Rectal smooth muscle tissue (tissue), 1 donor: Measurements from ENCODE around the gene GPN1.
"Not testable (repeated sequence)": the region's sequence is repeated elsewhere in the genome, so short reads cannot be mapped to it uniquely, and the experiment has no call there.

Experiments
- H3K27ac ChIP-seq: one replicate; pipeline ENCODE4 v1.7.0; 2013; ENCODE audit warnings: low read depth, low read length, inconsistent platforms
- H3K27me3 ChIP-seq: one replicate; pipeline ENCODE4 v1.7.0; 2013; ENCODE audit warnings: low read length; ENCODE audit not compliant: control insufficient read depth, insufficient read depth
- H3K36me3 ChIP-seq: one replicate; pipeline ENCODE4 v1.7.0; 2013; ENCODE audit warnings: low read length; ENCODE audit not compliant: control insufficient read depth, insufficient read depth
- H3K4me1 ChIP-seq: one replicate; pipeline ENCODE4 v1.7.0; 2013; ENCODE audit warnings: low read length; ENCODE audit not compliant: control insufficient read depth, insufficient read depth
- H3K4me3 ChIP-seq: one replicate; pipeline ENCODE4 v1.7.0; 2013; ENCODE audit warnings: low read length
- H3K9ac ChIP-seq: one replicate; pipeline ENCODE4 v1.7.0; 2013; ENCODE audit warnings: low read length

GPN1 gene

GRCh38 chr2:27628767-27629709 is at the start of gene GPN1, which contains the start of gene CCDC121:
Gene GPN1, plus strand, starts transcription at chr2:27629050. Its CDS starts 9 bp downstream, at chr2:27629059.
Gene CCDC121, minus strand, starts transcription at chr2:27629012. Its CDS starts 1,213 bp downstream, at chr2:27627799.
- Histone ChIP-seq H3K27me3 (no peaks in the 10 kb centered on the region), H3K9ac (peak within 1 kb of the TSS; percentile 85), H3K27ac (peak within 1 kb of the TSS; percentile 59), H3K4me1 (peaks cover 5% of the 10 kb centered on the region), H3K36me3 (peaks cover 7% of the 10 kb centered on the region), H3K4me3 (peak within 1 kb of the TSS; percentile 97)

GRCh38 chr2:27581417-27582128 is 47.3 kb upstream of the GPN1 start:
- H3K27ac ChIP-seq: no peak overlapping the region
- no peaks in the 10 kb centered on the region for H3K27me3 ChIP-seq
- no peaks in the 10 kb centered on the region for H3K36me3 ChIP-seq
- H3K9ac ChIP-seq: no peak overlapping the region
- peaks cover 9% of the 10 kb centered on the region for H3K4me1 ChIP-seq
- H3K4me3 ChIP-seq: no peak overlapping the region

GRCh38 chr2:27582129-27582694 is 46.6 kb upstream of the GPN1 start:
- Histone ChIP-seq H3K4me1 (peaks cover 9% of the 10 kb centered on the region), H3K27ac (peak overlapping the region; percentile 68), H3K27me3 (no peaks in the 10 kb centered on the region), H3K36me3 (no peaks in the 10 kb centered on the region), H3K4me3 (peak overlapping the region; percentile 85), H3K9ac (peak overlapping the region; percentile 26)

- peak within 1 kb of the TSS; percentile 85 for H3K4me3 ChIP-seq
- H3K4me1 ChIP-seq: peaks cover 9% of the 10 kb centered on the region
- H3K27me3 ChIP-seq: no peaks in the 10 kb centered on the region
- peak within 1 kb of the TSS; percentile 28 for H3K9ac ChIP-seq
- H3K27ac ChIP-seq: peak within 1 kb of the TSS; percentile 68
- H3K36me3 ChIP-seq: no peaks in the 10 kb centered on the region
Measured at GRCh38 chr2:27582695-27583389, 46.0 kb upstream of the GPN1 start, which contains the start of gene ZNF512. Gene ZNF512, plus strand, starts transcription at chr2:27583042. Its CDS starts 71 bp downstream, at chr2:27583113.

GRCh38 chr2:27583390-27583915 is 45.4 kb upstream of the GPN1 start:
- Histone ChIP-seq H3K9ac (peak overlapping the region; percentile 28), H3K4me1 (peaks cover 9% of the 10 kb centered on the region), H3K27ac (peak overlapping the region; percentile 68), H3K36me3 (no peaks in the 10 kb centered on the region), H3K4me3 (peak overlapping the region; percentile 85), H3K27me3 (no peaks in the 10 kb centered on the region)

- no peaks in the 10 kb centered on the region for H3K27me3 ChIP-seq
- H3K4me1 ChIP-seq: peaks cover 9% of the 10 kb centered on the region
- no peaks in the 10 kb centered on the region for H3K36me3 ChIP-seq
- no peak overlapping the region for H3K9ac ChIP-seq
- no peak overlapping the region for H3K4me3 ChIP-seq
- H3K27ac ChIP-seq: no peak overlapping the region
Measured at GRCh38 chr2:27584597-27584996, 44.3 kb upstream of the GPN1 start.

GRCh38 chr2:27587025-27587424 is 41.8 kb upstream of the GPN1 start:
- Histone ChIP-seq H3K27me3 (no peaks in the 10 kb centered on the region), H3K4me3 (no peak overlapping the region), H3K36me3 (no peaks in the 10 kb centered on the region), H3K9ac (no peak overlapping the region), H3K4me1 (peaks cover 9% of the 10 kb centered on the region), H3K27ac (no peak overlapping the region)

- Histone ChIP-seq H3K4me1 (peaks cover 9% of the 10 kb centered on the region), H3K4me3 (no peak overlapping the region), H3K9ac (no peak overlapping the region), H3K36me3 (no peaks in the 10 kb centered on the region), H3K27me3 (no peaks in the 10 kb centered on the region), H3K27ac (no peak overlapping the region)
Measured at GRCh38 chr2:27588308-27588707, 40.5 kb upstream of the GPN1 start.

GRCh38 chr2:27591745-27592144 is 37.1 kb upstream of the GPN1 start:
- no peaks in the 10 kb centered on the region for H3K27me3 ChIP-seq

GRCh38 chr2:27593240-27593639 is 35.6 kb upstream of the GPN1 start:
- H3K27ac ChIP-seq: no peak overlapping the region
- no peaks in the 10 kb centered on the region for H3K27me3 ChIP-seq
- H3K9ac ChIP-seq: no peak overlapping the region
- H3K4me3 ChIP-seq: no peak overlapping the region
- H3K4me1 ChIP-seq: no peaks in the 10 kb centered on the region
- no peaks in the 10 kb centered on the region for H3K36me3 ChIP-seq

More at GRCh38 chr2:27591745-27592144, 37.1 kb upstream of the GPN1 start:
- no peak overlapping the region for H3K9ac ChIP-seq
- H3K27ac ChIP-seq: no peak overlapping the region
- no peaks in the 10 kb centered on the region for H3K36me3 ChIP-seq
- H3K4me3 ChIP-seq: no peak overlapping the region
- no peaks in the 10 kb centered on the region for H3K4me1 ChIP-seq

GRCh38 chr2:27594020-27594703 is 34.7 kb upstream of the GPN1 start:
- H3K27ac ChIP-seq, H3K9ac ChIP-seq, H3K4me1 ChIP-seq: not testable (repeated sequence)

More at GRCh38 chr2:27594020-27594703, 34.7 kb upstream of the GPN1 start:
- H3K27me3 ChIP-seq, H3K4me3 ChIP-seq, H3K36me3 ChIP-seq: not testable (repeated sequence)
